Activated naive CD4-positive, alpha-beta T cell treated with anti-CD3 and anti-CD28 coated beads, Interleukin-2, amount 50 U/mL, for 24 hours (primary cell): Measurements from ENCODE around the gene AMOT.

Experiments
- H3K27ac Mint-ChIP-seq: one replicate; pipeline ENCODE4 v1.8.0; 2021; ENCODE audit warnings: mild to moderate bottlenecking, mixed read lengths
- H3K27me3 Mint-ChIP-seq: one replicate; pipeline ENCODE4 v1.8.0; 2021; ENCODE audit warnings: mixed read lengths
- H3K36me3 Mint-ChIP-seq: one replicate; pipeline ENCODE4 v1.8.0; 2021; ENCODE audit warnings: mixed read lengths
- H3K4me1 Mint-ChIP-seq: one replicate; pipeline ENCODE4 v1.8.0; 2021; ENCODE audit warnings: mixed read lengths
- H3K4me3 Mint-ChIP-seq: one replicate; pipeline ENCODE4 v1.8.0; 2021; ENCODE audit warnings: mild to moderate bottlenecking, mixed read lengths
- H3K9me3 Mint-ChIP-seq: one replicate; pipeline ENCODE4 v1.8.0; 2021; ENCODE audit warnings: mixed read lengths

AMOT gene

GRCh38 chrX:112751076-112751475, 89.6 kb downstream of the AMOT start:
- H3K27me3 Mint-ChIP-seq = no peaks in the 10 kb centered on the region
- H3K36me3 Mint-ChIP-seq = no peaks in the 10 kb centered on the region
- H3K4me3 Mint-ChIP-seq = no peak overlapping the region
- no peaks in the 10 kb centered on the region for H3K4me1 Mint-ChIP-seq
- no peaks in the 10 kb centered on the region for H3K9me3 Mint-ChIP-seq
- H3K27ac Mint-ChIP-seq = no peak overlapping the region

DNA sequence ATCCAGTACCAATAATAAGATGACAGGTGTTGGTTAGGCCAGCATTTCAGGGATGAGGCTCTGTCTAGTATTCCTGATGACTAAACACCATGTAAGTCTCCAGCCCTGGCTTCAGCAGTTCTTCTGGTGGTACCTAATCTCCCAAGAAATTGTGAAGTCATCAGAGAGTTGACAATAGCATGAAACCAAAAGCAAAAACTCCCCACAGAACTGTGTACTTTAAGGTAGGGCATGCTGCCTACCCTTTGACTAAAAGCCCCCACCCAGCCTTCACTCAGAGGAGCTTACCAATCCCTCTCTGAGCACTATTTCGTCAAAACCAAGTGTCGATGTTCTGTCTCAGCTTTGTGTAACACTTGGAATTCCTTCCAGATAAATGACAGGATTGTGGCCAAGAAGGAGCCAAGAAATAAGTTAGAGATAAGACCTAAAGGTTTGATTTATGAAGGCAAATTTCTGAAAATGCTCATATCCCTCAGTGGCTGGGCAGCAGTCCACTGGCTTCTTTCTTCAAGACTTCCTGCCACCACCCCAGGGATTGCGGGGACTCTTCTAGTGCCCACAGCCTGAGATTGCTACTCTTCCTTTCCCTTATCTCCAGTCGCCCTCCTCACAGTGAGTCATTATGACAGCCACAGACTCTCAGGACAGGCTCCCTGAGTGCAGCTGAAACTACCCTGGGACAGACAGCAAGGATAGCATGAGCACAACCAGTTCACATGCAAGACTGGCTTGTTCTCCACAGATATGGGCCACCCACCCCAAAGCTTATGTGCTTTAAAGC, 93.6 kb downstream of the AMOT start:
- no peaks in the 10 kb centered on the region for H3K27me3 Mint-ChIP-seq
- no peaks in the 10 kb centered on the region for H3K36me3 Mint-ChIP-seq
- no peak overlapping the region for H3K27ac Mint-ChIP-seq
- H3K4me1 Mint-ChIP-seq = no peaks in the 10 kb centered on the region
- H3K4me3 Mint-ChIP-seq = no peak overlapping the region
- no peaks in the 10 kb centered on the region for H3K9me3 Mint-ChIP-seq

DNA sequence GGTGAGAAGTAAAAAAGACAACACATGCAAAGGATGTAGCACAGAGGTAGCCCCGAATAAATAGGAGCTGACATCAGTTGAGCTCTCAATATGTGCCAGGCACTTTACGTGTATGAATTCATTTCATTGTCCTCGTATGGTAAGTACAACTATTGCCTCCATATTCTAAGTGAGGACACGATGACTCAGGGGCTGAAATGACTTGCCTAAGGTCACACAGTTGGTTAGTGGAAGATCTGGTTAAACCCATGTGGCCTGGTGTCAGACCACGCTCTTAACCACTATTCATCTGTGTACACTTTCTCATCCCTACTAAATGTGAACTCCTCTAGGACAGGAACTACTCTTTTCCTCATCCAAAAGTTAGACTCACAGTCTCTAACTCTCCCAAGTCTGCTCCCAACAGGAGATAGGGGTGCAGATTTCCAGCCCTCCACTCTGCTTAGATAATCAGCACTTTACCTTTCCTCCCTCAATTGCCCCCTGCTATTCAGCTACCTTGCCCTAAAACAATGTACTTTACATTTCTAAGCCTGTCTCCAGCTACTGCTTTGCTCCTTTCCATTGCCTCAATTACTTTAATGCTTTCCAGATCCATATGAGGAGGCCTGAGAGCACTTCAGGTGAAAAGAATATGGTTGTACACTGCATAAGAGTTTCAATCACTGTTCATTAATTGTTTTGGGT, 102.1 kb downstream of the AMOT start:
- Mint-ChIP-seq H3K36me3 (no peaks in the 10 kb centered on the region), H3K4me3 (no peak overlapping the region), H3K4me1 (no peaks in the 10 kb centered on the region), H3K27me3 (peaks cover under 1% of the 10 kb centered on the region), H3K9me3 (no peaks in the 10 kb centered on the region), H3K27ac (no peak overlapping the region)

DNA sequence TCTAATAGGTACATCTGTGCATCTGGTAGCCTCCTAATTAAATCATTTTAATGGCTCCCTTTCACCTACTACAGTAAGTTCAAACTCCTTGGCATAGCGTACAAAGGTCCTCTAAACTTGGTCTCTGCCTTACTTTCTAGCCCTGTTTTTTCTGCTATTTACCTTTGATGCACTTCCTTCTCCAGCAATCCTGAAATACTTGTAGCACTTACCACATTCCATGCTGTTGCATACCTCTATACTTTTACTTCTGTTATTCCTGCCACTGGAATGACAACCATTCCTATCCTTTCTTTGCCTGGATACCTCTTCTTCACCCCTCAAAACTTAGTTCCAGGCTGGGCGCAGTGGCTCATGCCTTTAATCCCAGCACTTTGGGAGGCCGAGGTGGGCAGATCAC, 104.3 kb downstream of the AMOT start:
- Mint-ChIP-seq H3K36me3 (no peaks in the 10 kb centered on the region), H3K27ac (no peak overlapping the region), H3K9me3 (no peaks in the 10 kb centered on the region), H3K27me3 (peaks cover 2% of the 10 kb centered on the region), H3K4me1 (no peaks in the 10 kb centered on the region), H3K4me3 (no peak overlapping the region)

DNA sequence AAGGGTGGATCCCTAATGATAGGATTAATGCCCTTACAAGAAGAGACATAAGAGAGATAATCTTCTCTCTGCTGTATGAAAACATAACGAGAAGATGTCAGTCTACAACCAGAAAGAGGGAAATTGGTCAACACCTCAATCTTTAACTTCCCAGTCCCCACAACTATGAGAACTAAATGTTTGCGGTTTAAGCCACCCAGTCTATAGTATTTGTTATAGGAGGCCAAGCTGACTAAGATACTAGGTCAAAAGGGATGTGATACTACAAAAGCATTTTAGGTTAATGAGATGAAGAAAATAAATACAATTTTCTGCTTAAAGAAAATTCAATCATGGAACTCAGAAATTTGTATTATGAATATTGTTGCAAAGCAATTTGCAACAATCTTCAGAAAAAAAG, 105.5 kb downstream of the AMOT start:
- peaks cover 2% of the 10 kb centered on the region for H3K27me3 Mint-ChIP-seq
- H3K4me3 Mint-ChIP-seq = no peak overlapping the region
- no peaks in the 10 kb centered on the region for H3K36me3 Mint-ChIP-seq
- no peaks in the 10 kb centered on the region for H3K4me1 Mint-ChIP-seq
- no peaks in the 10 kb centered on the region for H3K9me3 Mint-ChIP-seq
- no peak overlapping the region for H3K27ac Mint-ChIP-seq

GRCh38 chrX:112734290-112734689, 106.3 kb downstream of the AMOT start:
- Mint-ChIP-seq H3K4me1 (no peaks in the 10 kb centered on the region), H3K4me3 (no peak overlapping the region), H3K9me3 (no peaks in the 10 kb centered on the region), H3K36me3 (no peaks in the 10 kb centered on the region), H3K27me3 (peaks cover 2% of the 10 kb centered on the region), H3K27ac (no peak overlapping the region)

- Mint-ChIP-seq H3K27ac (no peak overlapping the region), H3K4me3 (no peak overlapping the region), H3K4me1 (no peaks in the 10 kb centered on the region), H3K9me3 (no peaks in the 10 kb centered on the region), H3K27me3 (peaks cover 2% of the 10 kb centered on the region), H3K36me3 (no peaks in the 10 kb centered on the region)
Observed at GRCh38 chrX:112731793-112732192, 108.8 kb downstream of the AMOT start.
